ENCODE measurements around the gene PCGF2. TPM values are rescaled to one million over a fixed set of nuclear protein-coding genes. Genes with fewer than 3 reads are reported as not detected.

The PCGF2 gene
- total and polyA plus RNA-seq, 10 of the 15 experiments (the other 5 are each of a cell fraction or from before 2014, with no cell fraction given) = 2.7 to 35.6 (median 7.2) TPM

GRCh38 chr17:38720941-38721340, 27.2 kb downstream of the PCGF2 start:
- no peaks in the 10 kb centered on the region for H4K20me1 ChIP-seq (ENCODE audit: control insufficient read depth, insufficient read depth)
- WGBS (ENCODE audit: insufficient coverage, insufficient replicate concordance, low lambda C conversion rate, missing lambda C conversion rate) = 99% methylated on average over 6 of the region's 6 CpGs
- TF ChIP-seq MEF2B (IDR thresholded peaks at IDR 0.05; ENCODE audit: partially characterized antibody, poor library complexity, severe bottlenecking) (no peak), ZNF274 (IDR thresholded peaks at IDR 0.05; ENCODE audit: insufficient read depth, insufficient read length) (no peak)
- in situ Hi-C loops (cut with MboI) = no loop called here
- H3K36me3 ChIP-seq (ENCODE audit: control insufficient read depth in 2 of 2, insufficient read depth in 2 of 2, low read length in 1 of 2) = peaks cover 5 to 6% of the 10 kb centered on the region in 2 experiments; a peak in 3 of 4 replicates
- no peak overlapping the region for H3K27ac ChIP-seq (ENCODE audit: control insufficient read depth, insufficient read depth)
- no peaks in the 10 kb centered on the region for H3K4me1 ChIP-seq (ENCODE audit: control insufficient read depth, insufficient read depth, low read length)
- H3K79me2 ChIP-seq (ENCODE audit: control insufficient read depth, insufficient read depth, low read length) = no peaks in the 10 kb centered on the region
- SMC1A ChIA-PET (ENCODE audit: uncharacterized antibody, unreplicated experiment) = no interaction called here
- CTCF ChIA-PET = no interaction called here
- no peak overlapping the region for H3K9ac ChIP-seq (ENCODE audit: control insufficient read depth, insufficient read depth, low read length)
- DNase-seq (ENCODE audit: low read depth, low spot score) (no peak), ATAC-seq (no peak), FAIRE-seq (no peak)
- no TSS peak for BruUV-seq (replicated peaks)
- H3K27me3 ChIP-seq (replicated peaks in 1 of 2; ENCODE audit: control insufficient read depth in 2 of 2, insufficient read depth in 2 of 2, low read length in 1 of 2) = no peaks in the 10 kb centered on the region
- no peak overlapping the region for H2AFZ ChIP-seq (ENCODE audit: control insufficient read depth, low read depth, low read length)
- RAD21 ChIA-PET (ENCODE audit: unreplicated experiment) = no interaction called here
- H3K4me3 ChIP-seq = no peak overlapping the region
- POLR2A ChIA-PET = no interaction called here
- no peak overlapping the region for H3K4me2 ChIP-seq (ENCODE audit: control insufficient read depth, insufficient read depth)
- intact Hi-C loops (cut with micrococcal nuclease; ENCODE audit: unreplicated experiment) = no loop called here
- H3K9me3 ChIP-seq (replicated peaks; ENCODE audit: control insufficient read depth, insufficient read depth, low read length) = no peaks in the 10 kb centered on the region

- no TSS peak for BruUV-seq (replicated peaks)
- ChIA-PET POLR2A (no interaction called here), CTCF (interaction anchor here (1.3 kb wide), 1 partner anchor 15 kb away, joined by 5 read pairs; no protein-coding TSS in a partner anchor), SMC1A (ENCODE audit: uncharacterized antibody, unreplicated experiment) (no interaction called here), RAD21 (ENCODE audit: unreplicated experiment) (no interaction called here)
- no peak for FAIRE-seq
- Histone ChIP-seq H3K4me3 (no peak overlapping the region), H4K20me1 (ENCODE audit: control insufficient read depth, insufficient read depth) (no peaks in the 10 kb centered on the region), H3K9me3 (replicated peaks; ENCODE audit: control insufficient read depth, insufficient read depth, low read length) (no peaks in the 10 kb centered on the region), H2AFZ (ENCODE audit: control insufficient read depth, low read depth, low read length) (no peak overlapping the region), H3K4me1 (ENCODE audit: control insufficient read depth, insufficient read depth, low read length) (peaks cover 6% of the 10 kb centered on the region), H3K27me3 (replicated peaks in 1 of 2; ENCODE audit: control insufficient read depth in 2 of 2, insufficient read depth in 2 of 2, low read length in 1 of 2) (no peaks in the 10 kb centered on the region), H3K27ac (ENCODE audit: control insufficient read depth, insufficient read depth) (no peak overlapping the region), H3K36me3 (ENCODE audit: control insufficient read depth in 2 of 2, insufficient read depth in 2 of 2, low read length in 1 of 2) (peaks cover 6 to 9% of the 10 kb centered on the region in 2 experiments; a peak in 3 of 4 replicates), H3K9ac (ENCODE audit: control insufficient read depth, insufficient read depth, low read length) (no peak overlapping the region), H3K4me2 (ENCODE audit: control insufficient read depth, insufficient read depth) (no peak overlapping the region), H3K79me2 (ENCODE audit: control insufficient read depth, insufficient read depth, low read length) (no peaks in the 10 kb centered on the region)
- intact Hi-C loops (cut with micrococcal nuclease; ENCODE audit: unreplicated experiment) = no loop called here
- no peak for ATAC-seq
- TF ChIP-seq MTA3 (IDR thresholded peaks at IDR 0.05; ENCODE audit: borderline replicate concordance, low read length) (no peak), SMARCA5 (IDR thresholded peaks at IDR 0.05) (no peak), MEF2B (IDR thresholded peaks at IDR 0.05; ENCODE audit: partially characterized antibody, poor library complexity, severe bottlenecking) (no peak)
- no peak for DNase-seq (ENCODE audit: low read depth, low spot score)
- in situ Hi-C loops (cut with MboI) = no loop called here
- WGBS (ENCODE audit: insufficient coverage, insufficient replicate concordance, low lambda C conversion rate, missing lambda C conversion rate) = 81% methylated on average over 28 of the region's 39 CpGs
Observed at GRCh38 chr17:38719943-38720641, 28.0 kb downstream of the PCGF2 start.

Data from GM12878 (cell line).